ENCODE results near the gene MUS81. TPM values are rescaled to one million over a fixed set of nuclear protein-coding genes. Genes with fewer than 3 reads are reported as not detected.

MUS81 gene
- polyA plus RNA-seq, 3 donors: 43.5 to 50.8 (median 48.1) TPM

DNA sequence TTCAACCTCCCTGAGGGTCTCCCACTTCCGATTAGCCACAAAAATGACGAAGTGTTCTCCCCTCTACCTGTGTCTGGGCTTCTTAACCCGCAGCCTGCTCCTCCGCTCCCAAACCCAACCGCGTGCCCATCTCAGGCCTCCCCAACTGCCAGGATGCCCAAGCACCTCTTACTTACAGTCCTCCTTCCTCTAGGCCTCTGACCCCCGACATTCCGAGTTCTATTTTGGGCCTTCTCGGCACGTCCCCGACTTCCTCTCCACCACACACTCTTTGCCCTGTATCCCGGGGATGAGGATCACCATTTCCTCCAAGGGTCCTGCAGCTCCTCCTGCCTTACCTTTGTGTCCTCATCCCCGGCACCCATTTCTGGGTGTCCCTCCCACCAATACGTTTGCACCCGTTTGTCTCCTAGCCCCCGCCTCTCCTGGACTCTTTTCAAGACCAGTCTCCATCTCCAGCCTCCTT, 388 bp upstream of the MUS81 start:
- no peak for DNase-seq (ENCODE audit: low read depth in 3 of 3, low spot score in 2 of 3)

- DNase-seq (ENCODE audit: low read depth in 3 of 3, low spot score in 2 of 3): no peak
Measured at GRCh38 chr11:65861165-65861505, 902 bp downstream of the MUS81 start.

DNA sequence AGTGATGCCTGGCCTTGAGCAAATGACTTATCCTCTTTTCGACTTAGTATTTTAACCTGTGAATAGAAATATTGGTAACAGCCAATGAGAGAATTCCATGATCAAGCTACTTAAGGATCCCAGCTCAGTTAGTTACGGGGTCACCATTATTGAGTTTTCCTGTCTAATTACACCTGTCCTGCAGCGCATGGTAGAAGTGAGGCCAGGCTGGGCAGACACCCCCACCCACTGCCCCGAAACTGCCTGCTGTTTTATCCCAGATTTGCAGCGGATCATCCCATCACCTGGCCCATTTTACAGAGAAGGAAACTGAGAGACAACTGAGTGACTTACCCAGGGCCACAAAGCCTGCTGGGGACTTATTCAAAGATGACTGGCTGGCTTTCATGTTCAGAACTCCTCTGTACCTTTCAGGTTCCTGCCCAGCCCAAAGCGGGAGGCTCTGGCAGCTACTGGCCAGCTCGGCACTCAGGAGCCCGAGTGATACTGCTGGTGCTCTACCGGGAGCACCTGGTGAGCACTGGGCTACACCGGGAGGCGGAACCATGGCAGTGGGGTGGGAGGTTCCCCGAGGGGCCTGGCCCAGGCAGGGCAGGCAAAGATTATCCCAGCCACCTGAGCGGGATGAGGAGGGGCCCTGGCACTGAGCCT, 1.4 kb downstream of the MUS81 start:
- DNase-seq (ENCODE audit: low read depth in 3 of 3, low spot score in 2 of 3): no peak

- no peak for DNase-seq (ENCODE audit: low read depth in 3 of 3, low spot score in 2 of 3)
Measured at GRCh38 chr11:65862191-65862735, 2.0 kb downstream of the MUS81 start.

DNA sequence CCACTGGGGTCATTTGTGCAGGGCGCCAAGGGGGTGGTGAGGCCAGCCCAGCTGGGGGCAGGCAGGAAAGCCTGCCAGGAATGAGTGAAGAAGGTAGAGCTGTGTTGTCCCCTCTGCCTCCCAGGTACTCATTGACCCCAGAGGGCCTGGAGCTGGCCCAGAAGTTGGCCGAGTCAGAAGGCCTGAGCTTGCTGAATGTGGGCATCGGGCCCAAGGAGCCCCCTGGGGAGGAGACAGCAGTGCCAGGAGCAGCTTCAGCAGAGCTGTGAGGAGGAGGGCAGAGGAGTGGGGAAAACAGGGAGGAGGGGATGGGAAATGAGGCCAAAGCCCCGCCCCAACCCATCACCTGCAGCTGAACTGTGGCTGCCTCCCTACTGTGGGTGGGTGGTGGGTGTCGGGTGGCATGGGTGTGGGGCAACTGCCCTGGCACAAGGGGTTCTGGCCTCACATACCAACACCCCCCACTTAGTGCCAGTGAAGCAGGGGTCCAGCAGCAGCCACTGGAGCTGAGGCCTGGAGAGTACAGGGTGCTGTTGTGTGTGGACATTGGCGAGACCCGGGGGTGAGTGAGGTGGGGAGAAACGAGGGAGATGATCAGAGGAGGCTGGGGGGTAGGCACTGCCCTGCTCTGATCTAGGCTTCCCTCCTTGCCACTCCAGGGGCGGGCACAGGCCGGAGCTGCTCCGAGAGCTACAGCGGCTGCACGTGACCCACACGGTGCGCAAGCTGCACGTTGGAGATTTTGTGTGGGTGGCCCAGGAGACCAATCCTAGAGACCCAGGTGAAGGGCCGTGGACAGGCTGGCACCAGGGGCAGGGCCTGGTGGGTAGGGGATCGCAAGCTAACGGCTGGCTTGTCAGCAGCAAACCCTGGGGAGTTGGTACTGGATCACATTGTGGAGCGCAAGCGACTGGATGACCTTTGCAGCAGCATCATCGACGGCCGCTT, 3.0 kb downstream of the MUS81 start:
- no peak for DNase-seq (ENCODE audit: low read depth in 3 of 3, low spot score in 2 of 3)

DNA sequence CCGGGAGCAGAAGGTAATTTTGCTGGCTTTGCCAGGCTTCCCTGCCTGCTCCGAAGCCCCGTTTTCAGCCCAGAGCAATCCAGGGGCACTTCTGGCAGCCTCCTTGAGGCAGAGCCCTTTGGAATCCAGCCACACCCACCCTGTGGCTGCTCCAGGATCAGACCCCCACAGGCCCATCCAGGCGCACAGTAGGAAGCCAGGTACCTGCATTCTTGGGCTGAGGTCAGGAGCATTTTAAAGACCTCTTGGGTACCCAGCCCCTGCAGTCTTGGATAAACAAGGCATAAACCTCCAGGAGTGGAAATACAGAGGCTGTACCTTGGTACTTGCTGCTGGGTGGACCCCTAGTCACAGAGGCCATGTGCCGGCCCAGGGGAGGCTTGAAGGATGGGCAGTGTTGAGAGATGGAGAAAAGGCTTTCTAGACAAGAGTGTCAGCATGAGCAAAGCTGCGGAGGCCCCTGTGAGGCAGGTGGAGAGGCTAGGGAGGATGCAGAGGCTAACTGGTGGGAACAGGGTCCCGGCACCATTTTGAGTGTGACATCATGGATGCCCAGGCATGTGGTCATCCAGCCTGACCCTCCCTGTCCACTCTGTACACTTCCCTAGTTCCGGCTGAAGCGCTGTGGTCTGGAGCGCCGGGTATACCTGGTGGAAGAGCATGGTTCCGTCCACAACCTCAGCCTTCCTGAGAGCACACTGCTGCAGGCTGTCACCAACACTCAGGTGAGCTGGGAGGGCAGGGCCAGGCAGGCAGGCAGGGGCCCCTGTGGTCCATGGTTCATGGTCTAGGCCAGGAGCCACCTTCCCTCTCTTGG, 3.9 kb downstream of the MUS81 start:
- no peak for DNase-seq (ENCODE audit: low read depth in 3 of 3, low spot score in 2 of 3)

- DNase-seq (ENCODE audit: low read depth in 3 of 3, low spot score in 2 of 3): no peak
Measured at GRCh38 chr11:65864706-65865471, 4.7 kb downstream of the MUS81 start.

DNA sequence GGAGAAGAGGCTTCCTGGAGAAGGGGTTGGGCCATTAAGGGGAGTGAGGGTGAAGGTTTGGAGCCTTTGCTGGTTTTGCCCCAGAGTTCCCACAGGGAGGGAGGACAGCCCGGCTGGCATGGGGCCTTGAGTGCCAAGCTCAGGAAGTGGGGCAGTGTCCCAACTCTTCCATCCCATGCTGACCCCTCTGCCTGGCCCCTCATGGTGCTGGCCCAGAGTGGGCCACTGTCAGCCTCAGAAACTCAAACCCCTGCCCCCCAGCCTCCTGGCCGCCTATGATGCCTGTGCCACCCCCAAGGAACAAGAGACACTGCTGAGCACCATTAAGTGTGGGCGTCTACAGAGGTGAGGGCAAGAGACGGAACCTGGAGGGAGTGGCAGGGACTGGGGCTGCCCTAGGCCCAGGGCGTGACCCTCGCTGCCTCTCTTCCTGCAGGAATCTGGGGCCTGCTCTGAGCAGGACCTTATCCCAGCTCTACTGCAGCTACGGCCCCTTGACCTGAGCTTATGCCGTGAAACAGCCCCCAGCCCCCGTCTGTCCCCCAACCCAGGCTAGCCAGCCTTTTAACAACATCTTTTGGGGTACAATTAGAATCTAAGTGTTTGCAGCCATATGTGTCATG, 5.4 kb downstream of the MUS81 start:
- no peak for DNase-seq (ENCODE audit: low read depth in 3 of 3, low spot score in 2 of 3)

DNA sequence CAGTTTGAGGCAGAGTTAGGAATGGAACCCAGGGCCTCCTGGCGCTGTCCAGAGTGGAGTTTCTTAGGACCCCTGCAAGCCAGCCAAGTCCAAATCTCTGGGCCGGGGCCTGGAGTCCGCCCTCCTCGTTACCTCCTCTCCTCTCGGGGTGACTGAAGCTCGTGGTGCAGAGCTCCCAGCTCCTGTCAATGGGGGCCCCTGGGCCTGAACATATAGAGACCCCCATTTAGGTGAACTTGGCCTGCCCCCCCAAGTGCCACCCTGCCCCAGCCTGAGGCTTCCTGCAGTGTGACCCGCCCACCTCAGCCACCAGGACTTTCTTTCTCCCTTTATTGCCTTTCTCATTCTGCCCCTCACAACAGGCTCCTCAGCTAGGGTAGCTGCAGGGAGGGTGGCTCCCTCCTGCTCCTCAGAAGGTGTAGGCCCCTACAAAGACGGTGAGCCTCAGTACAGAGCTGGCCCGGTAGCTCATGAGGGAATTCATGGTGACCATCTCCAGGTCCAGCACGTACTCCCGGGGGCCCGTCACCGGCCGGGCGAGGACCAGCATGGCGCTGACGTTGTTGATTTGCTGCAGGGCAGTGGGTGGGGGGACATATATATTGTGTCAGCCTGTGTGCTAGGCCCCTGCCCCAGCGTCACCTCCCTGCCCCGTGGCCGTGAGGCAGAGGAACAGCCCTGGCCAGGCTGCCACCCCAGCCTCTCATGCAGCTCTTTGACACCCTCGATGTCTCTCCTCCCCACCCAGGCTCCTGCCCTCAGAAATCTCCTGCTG, 6.5 kb downstream of the MUS81 start:
- DNase-seq (ENCODE audit: low read depth in 3 of 3, low spot score in 2 of 3): no peak

DNA sequence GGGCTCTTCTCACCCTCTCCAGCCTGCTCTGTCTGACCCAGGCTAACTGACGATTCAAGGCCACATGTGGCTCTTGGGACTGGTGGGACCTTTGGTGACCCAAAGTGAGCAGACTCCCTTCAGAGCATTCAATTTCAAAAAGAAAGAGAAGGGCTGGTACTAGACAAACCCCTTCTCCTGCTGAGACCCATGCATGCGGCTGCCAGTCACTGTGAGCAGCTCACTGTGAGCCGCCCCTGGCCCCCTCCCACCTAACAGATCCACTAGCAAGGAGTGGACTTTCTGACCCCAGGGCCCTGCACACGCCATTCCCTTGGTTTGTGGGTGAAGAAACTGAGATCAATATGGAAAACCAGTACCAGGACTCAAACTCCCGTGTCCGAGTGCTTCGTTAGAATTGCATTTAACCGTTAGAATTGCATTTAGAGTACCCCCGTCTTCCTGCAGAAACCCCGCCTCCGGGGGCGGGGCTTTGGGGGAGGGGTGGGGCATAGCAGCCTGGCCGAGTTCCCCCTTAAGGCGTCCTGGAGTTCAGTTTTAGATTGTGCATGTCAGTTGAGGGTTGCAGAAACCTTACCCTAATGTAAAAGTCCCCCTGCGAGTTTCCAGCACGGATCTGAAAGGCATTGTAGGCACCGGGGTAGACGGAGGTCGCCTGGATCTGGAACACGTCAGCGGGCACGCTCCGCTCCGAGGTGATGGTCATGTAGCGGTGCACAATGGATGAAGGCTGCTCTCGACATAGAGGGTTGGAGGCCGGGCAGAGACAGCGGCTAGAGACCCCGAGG, 7.2 kb downstream of the MUS81 start:
- DNase-seq (ENCODE audit: low read depth in 3 of 3, low spot score in 2 of 3): no peak

- no peak for DNase-seq (ENCODE audit: low read depth in 3 of 3, low spot score in 2 of 3)
Measured at GRCh38 chr11:65868076-65868667, 7.9 kb downstream of the MUS81 start.

GRCh38 chr11:65868907-65869306, 8.7 kb downstream of the MUS81 start:
- no peak for DNase-seq (ENCODE audit: low read depth in 3 of 3, low spot score in 2 of 3)

- DNase-seq (ENCODE audit: low read depth in 3 of 3, low spot score in 2 of 3): no peak
Measured at GRCh38 chr11:65869643-65870306, 9.5 kb downstream of the MUS81 start.

DNA sequence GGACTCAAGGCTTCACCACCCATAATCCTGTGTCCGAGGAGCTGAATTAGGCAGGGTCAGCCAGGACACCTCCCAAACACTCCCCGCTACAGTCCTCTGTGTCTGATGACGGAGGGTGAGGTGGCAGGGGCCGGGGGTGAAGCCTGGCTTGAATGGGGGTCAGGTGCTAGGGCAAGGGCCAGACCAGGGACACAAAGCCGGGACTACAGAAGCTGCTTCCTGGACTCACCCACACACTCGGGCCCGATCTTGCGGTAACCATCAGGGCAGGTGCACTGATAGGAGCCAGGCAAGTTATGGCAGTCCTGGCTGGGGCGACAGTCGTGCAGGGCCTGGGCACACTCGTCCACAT, 10.1 kb downstream of the MUS81 start:
- no peak for DNase-seq (ENCODE audit: low read depth in 3 of 3, low spot score in 2 of 3)

DNA sequence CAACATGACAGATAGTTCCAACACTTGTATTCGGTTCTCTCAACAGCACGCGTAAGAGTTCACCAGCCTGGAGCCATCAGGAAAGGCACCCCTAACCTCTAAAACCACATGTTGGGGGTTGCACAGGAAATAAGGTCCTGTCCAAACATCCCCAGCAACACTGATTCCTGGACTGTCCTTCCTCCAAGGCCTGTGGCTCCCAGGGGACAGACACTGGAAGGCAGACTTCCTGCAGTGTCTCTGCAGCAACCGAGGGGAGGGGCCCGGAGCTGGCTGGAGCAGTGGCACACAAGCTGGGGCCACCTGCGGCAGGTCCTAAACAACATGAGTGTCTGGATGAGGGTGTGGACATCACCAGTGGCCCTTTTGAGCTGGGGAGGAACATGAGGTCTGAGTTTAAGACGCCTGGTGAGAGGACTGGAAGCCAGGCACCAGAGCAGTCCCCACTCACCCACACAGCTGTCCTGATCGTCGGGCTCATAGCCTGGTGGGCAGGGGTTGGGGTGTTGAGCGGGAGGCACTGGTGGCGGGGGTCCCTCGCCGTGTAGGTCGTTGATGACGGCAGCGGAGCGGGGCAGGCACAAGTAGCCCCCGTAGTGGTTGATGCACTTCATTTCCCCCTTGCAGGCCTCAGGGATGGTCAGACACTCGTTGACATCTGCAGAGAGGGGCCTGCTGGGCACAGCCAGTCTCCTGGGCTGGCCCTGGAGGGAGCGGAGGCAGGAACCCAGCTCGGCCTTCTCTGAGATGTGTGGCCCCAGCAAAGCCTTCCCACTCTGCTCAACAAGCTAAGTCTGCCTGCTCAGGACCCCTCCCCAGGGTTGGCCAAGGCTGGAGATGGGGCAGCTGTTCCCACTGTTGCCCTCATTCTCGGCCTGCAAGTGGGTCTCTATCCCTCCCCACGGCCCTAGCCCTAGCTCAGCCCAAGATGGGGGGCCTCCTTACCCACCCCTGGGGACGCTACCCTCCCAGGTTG, 10.8 kb downstream of the MUS81 start:
- no peak for DNase-seq (ENCODE audit: low read depth in 3 of 3, low spot score in 2 of 3)

Measured in right renal cortex interstitium (tissue), 3 donors.